Hepatocyte (in vitro differentiated cells): ENCODE data around the gene KIF20A. TPM values are rescaled to one million over a fixed set of nuclear protein-coding genes. Genes with fewer than 3 reads are reported as not detected.
A peak's percentile ranks its signal among the peaks of the same experiment; 100 is the strongest.

Experiments used
- DNase-seq: peaks from one replicate; pipeline ENCODE4 v3.0.0-alpha.2; 2016; ENCODE audit warnings: low spot score
- H2AFZ ChIP-seq: fragments of 200-600 bp; sonication (generic); 2 replicates; pipeline ENCODE4 v1.6.0; 2016; ENCODE audit warnings: antibody characterized with exemption, mild to moderate bottlenecking
- H3K27ac ChIP-seq: fragments of 200-600 bp; sonication (generic); 2 replicates; pipeline ENCODE4 v1.5.1; 2016; ENCODE audit warnings: mild to moderate bottlenecking
- H3K27me3 ChIP-seq: fragments of 200-600 bp; sonication (generic); 2 replicates; pipeline ENCODE4 v1.6.1; 2016
- H3K36me3 ChIP-seq: fragments of 200-600 bp; sonication (generic); replicated peaks from 2 replicates; pipeline ENCODE4 v1.5.1; 2016; ENCODE audit warnings: low read depth; ENCODE audit not compliant: insufficient read depth
- H3K4me1 ChIP-seq: fragments of 200-600 bp; sonication (generic); 2 replicates; pipeline ENCODE4 v1.5.1; 2016; ENCODE audit warnings: mild to moderate bottlenecking, moderate library complexity; ENCODE audit not compliant: insufficient read depth
- H3K4me2 ChIP-seq: fragments of 200-600 bp; sonication (generic); 2 replicates; pipeline ENCODE4 v1.6.0; 2016
- H3K4me3 ChIP-seq: fragments of 200-600 bp; sonication (generic); 2 replicates; pipeline ENCODE4 v1.5.1; 2016; ENCODE audit warnings: mild to moderate bottlenecking
- H3K79me2 ChIP-seq: fragments of 200-600 bp; sonication (generic); 2 replicates; pipeline ENCODE4 v1.6.0; 2017; ENCODE audit warnings: mild to moderate bottlenecking
- H3K9me2 ChIP-seq: fragments of 200-600 bp; sonication (generic); replicated peaks from 2 replicates; pipeline ENCODE4 v1.6.0; 2017; ENCODE audit warnings: mild to moderate bottlenecking; ENCODE audit not compliant: insufficient read depth
- H3K9me3 ChIP-seq: fragments of 200-600 bp; sonication (generic); 2 replicates; pipeline ENCODE4 v1.5.1; 2016; ENCODE audit warnings: low read depth, mild to moderate bottlenecking
- H4K20me1 ChIP-seq: fragments of 200-600 bp; sonication (generic); 2 replicates; pipeline ENCODE4 v1.6.0; 2016; ENCODE audit warnings: mild to moderate bottlenecking; ENCODE audit not compliant: insufficient read depth, poor library complexity, severe bottlenecking
- CTCF ChIP-seq: fragments of 200-600 bp; sonication (generic); IDR thresholded peaks from 2 replicates; pipeline ENCODE4 v1.5.1; 2016; ENCODE audit warnings: antibody characterized with exemption, mild to moderate bottlenecking; ENCODE audit not compliant: poor library complexity
- EZH2 ChIP-seq: fragments of 200-600 bp; sonication (generic); IDR thresholded peaks from 2 replicates; pipeline ENCODE4 v1.6.1; 2016; ENCODE audit warnings: antibody characterized with exemption, mild to moderate bottlenecking, borderline replicate concordance
- EZH2phosphoT487 ChIP-seq: fragments of 200-600 bp; sonication (generic); IDR thresholded peaks from one replicate; pipeline ENCODE4 v1.6.1; 2018; ENCODE audit warnings: antibody characterized with exemption, mild to moderate bottlenecking, low read depth, moderate library complexity; ENCODE audit not compliant: unreplicated experiment, severe bottlenecking
- WGBS: methylation state at CpG from one replicate; pipeline ENCODE4 v1.1.6; 2016; ENCODE audit warnings: low lambda C conversion rate; ENCODE audit errors: missing lambda C conversion rate; 5-methylcytosine and 5-hydroxymethylcytosine counted together
- polyA plus RNA-seq: library from polyadenylated mRNA; unstranded; fragments of >200 nt; fragmentation: Nextera tagmentation; extraction: Ambion mirVana; gene quantifications from 2 replicates; pipeline ENCODE4 v1.2.1, GENCODE V29; 2016
- total RNA-seq: library from RNA; depleted of rRNA; stranded (reverse); fragments of >200 nt; gene quantifications from 2 replicates; pipeline ENCODE4 v1.2.3, GENCODE V29; 2014

The KIF20A gene
- total and polyA plus RNA-seq, 2 experiments from 2014 or later = 9.0 to 12.3 TPM

- no peaks in the 10 kb centered on the region for H3K9me2 ChIP-seq
- no peak overlapping the region for H2AFZ ChIP-seq
- no peaks in the 10 kb centered on the region for H3K27me3 ChIP-seq
- no peaks in the 10 kb centered on the region for H3K9me3 ChIP-seq
- H3K79me2 ChIP-seq = peaks cover 62% of the 10 kb centered on the region
- no peak overlapping the region for H3K27ac ChIP-seq
- no peak overlapping the region for H3K4me2 ChIP-seq
- no peak overlapping the region for H3K4me3 ChIP-seq
- no peaks in the 10 kb centered on the region for H3K36me3 ChIP-seq
- WGBS = 97% methylated on average over 3 of the region's 3 CpGs
- no peaks in the 10 kb centered on the region for H3K4me1 ChIP-seq
- H4K20me1 ChIP-seq = no peaks in the 10 kb centered on the region
- no peak for TF ChIP-seq CTCF
- no peak for TF ChIP-seq EZH2
- TF ChIP-seq EZH2phosphoT487 = no peak
- no peak for DNase-seq
Measured at GRCh38 chr5:138210985-138211384, 32.1 kb downstream of the KIF20A start.

- TF ChIP-seq EZH2 = no peak
- no peak for TF ChIP-seq CTCF
- no peak for TF ChIP-seq EZH2phosphoT487
- H2AFZ ChIP-seq = peak overlapping the region; percentile 49
- 3% methylated on average over 8 of the region's 8 CpGs for WGBS
- H3K9me3 ChIP-seq = no peaks in the 10 kb centered on the region
- H3K9me2 ChIP-seq = no peaks in the 10 kb centered on the region
- no peaks in the 10 kb centered on the region for H3K36me3 ChIP-seq
- no peaks in the 10 kb centered on the region for H4K20me1 ChIP-seq
- DNase-seq = peak; percentile 37
- no peaks in the 10 kb centered on the region for H3K27me3 ChIP-seq
- peak overlapping the region; percentile 68 for H3K27ac ChIP-seq
- H3K4me3 ChIP-seq = peak overlapping the region; percentile 26
- H3K4me2 ChIP-seq = peak overlapping the region; percentile 80
- peaks cover 50% of the 10 kb centered on the region for H3K79me2 ChIP-seq
- H3K4me1 ChIP-seq = no peaks in the 10 kb centered on the region
Measured at GRCh38 chr5:138212828-138213160, 33.9 kb downstream of the KIF20A start.

GRCh38 chr5:138213161-138214029, 34.5 kb downstream of the KIF20A start, which contains the start of gene CDC23:
Gene CDC23 (minus strand): TSS chr5:138213323. CDS start chr5:138213312, 11 bp downstream.
- Histone ChIP-seq H3K27me3 (no peaks in the 10 kb centered on the region), H3K4me1 (no peaks in the 10 kb centered on the region), H3K9me2 (no peaks in the 10 kb centered on the region), H4K20me1 (no peaks in the 10 kb centered on the region), H3K4me2 (peak within 1 kb of the TSS; percentile 80), H3K27ac (peak within 1 kb of the TSS; percentile 68), H3K79me2 (peaks cover 45% of the 10 kb centered on the region), H3K4me3 (peak within 1 kb of the TSS; percentile 26), H3K9me3 (no peaks in the 10 kb centered on the region), H2AFZ (peak within 1 kb of the TSS; percentile 49), H3K36me3 (no peaks in the 10 kb centered on the region)
- TF ChIP-seq EZH2 (no peak), CTCF (no peak), EZH2phosphoT487 (no peak)
- 4% methylated on average over 31 of the region's 32 CpGs for WGBS
- peak; percentile 96 for DNase-seq
